Activated T-cell treated with anti-CD3 and anti-CD28 coated beads, Interleukin-2, amount 50 U/mL, for 4 hours (primary cell): ENCODE results near the gene NT5DC1. TPM values are rescaled to one million over a fixed set of nuclear protein-coding genes. Genes with fewer than 3 reads are reported as not detected.

Experiments
- ATAC-seq, 2 donors: fragments of 200-7000 bp; cut with Tn5 transposase; one replicate each; pipeline ENCODE4 v1.10.0; 2021
- DNase-seq: peaks from one replicate; pipeline ENCODE4 v3.0.0-alpha.2; 2020
- H3K27me3 Mint-ChIP-seq: one replicate; pipeline ENCODE4 v1.8.0; 2021; ENCODE audit warnings: low read depth, mixed read lengths
- H3K36me3 Mint-ChIP-seq: one replicate; pipeline ENCODE4 v1.8.0; 2022; ENCODE audit warnings: mixed read lengths; ENCODE audit not compliant: insufficient read depth
- H3K4me1 Mint-ChIP-seq: one replicate; pipeline ENCODE4 v1.8.0; 2021; ENCODE audit warnings: low read depth, mixed read lengths
- H3K4me3 Mint-ChIP-seq: one replicate; pipeline ENCODE4 v1.8.0; 2021; ENCODE audit warnings: mild to moderate bottlenecking, moderate library complexity, mixed read lengths
- H3K9me3 Mint-ChIP-seq: one replicate; pipeline ENCODE4 v1.8.0; 2021; ENCODE audit warnings: mixed read lengths
- total RNA-seq, 3 donors: library from RNA; stranded (reverse); gene quantifications; one replicate each; pipeline ENCODE4 v1.2.1, GENCODE V29; 2021

NT5DC1 gene
- total RNA-seq, 3 donors from 2014 or later = 32.5 to 39.7 (median 33.8) TPM

DNA sequence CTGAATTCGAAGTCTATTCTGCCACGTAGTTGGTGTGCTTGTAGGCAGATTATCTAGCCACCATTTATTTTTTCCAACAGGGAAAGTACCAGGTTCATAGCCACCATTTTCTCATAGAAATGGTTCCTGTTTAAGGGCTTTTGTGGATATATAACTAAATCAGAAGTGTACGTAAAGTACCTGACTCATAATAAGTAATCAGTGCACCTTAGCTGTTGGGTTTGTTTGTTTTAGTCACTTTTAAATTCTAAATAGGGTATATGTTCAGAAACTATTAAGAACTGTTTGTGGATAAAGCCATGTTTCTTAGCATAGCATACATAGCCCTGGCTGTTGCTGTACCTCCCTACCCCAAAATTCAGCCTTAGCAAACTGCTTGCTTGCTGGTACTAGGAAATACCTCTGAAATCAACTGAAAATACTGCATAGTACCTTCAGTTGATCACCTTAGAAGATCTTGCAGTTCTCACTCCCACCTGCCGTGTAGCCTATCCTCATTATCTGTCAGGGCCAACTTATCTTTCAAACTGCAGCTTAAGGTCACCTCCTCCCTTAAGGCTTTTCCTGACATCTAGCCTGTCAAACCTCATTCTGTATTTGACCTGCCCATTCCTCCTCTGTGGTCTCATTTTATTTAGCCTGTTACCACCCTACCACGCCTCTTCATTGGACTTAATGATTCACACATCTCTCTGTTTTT, 69.9 kb downstream of the NT5DC1 start:
- Mint-ChIP-seq H3K9me3 (peaks cover 14% of the 10 kb centered on the region), H3K4me3 (no peak overlapping the region), H3K36me3 (peaks cover 43% of the 10 kb centered on the region), H3K4me1 (no peaks in the 10 kb centered on the region), H3K27me3 (no peaks in the 10 kb centered on the region)
- ATAC-seq (no peak), DNase-seq (no peak)

DNA sequence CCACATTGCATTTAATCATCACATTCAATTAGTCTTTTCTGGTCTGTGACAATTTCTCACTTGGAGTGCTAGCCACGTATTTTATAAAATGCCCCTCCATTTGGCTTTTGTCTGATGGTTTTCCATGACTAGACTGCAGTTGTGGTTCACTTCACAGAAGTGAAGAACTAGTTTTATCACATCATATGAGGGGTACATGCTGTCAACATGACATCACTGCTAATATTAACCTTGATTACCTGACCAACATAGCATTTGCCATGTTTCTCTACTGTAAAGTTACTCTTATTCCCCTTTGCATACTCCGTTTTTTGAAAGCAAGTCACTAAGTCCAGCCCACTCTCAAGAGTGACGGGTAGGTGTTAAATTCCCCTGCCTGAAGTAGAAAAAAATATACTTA, 73.3 kb downstream of the NT5DC1 start:
- Mint-ChIP-seq H3K4me1 (no peaks in the 10 kb centered on the region), H3K36me3 (peaks cover 34% of the 10 kb centered on the region), H3K27me3 (no peaks in the 10 kb centered on the region), H3K9me3 (peaks cover 14% of the 10 kb centered on the region), H3K4me3 (no peak overlapping the region)
- no peak for DNase-seq
- ATAC-seq = no peak

DNA sequence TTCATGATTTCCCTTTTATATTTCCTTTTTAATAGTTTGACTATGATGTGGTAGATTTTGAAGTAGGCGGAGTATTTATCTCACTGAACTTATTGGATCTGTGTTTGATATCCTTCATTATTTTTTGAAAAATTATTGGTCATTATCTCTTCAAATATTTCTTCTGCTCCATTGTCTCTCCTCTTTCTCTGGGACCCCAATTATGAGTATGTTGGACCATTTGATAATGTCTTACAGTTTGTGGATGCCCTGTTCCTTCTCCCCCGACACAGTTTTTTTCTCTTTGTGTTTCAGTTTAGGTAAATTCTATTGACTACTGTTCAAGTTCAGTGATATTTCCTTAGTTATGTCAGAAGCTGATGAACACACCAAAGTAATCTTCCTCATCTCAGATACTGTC, 74.7 kb downstream of the NT5DC1 start:
- Mint-ChIP-seq H3K4me3 (no peak overlapping the region), H3K27me3 (no peaks in the 10 kb centered on the region), H3K4me1 (no peaks in the 10 kb centered on the region), H3K9me3 (peaks cover 10% of the 10 kb centered on the region), H3K36me3 (peaks cover 25% of the 10 kb centered on the region)
- no peak for ATAC-seq
- DNase-seq = no peak

DNA sequence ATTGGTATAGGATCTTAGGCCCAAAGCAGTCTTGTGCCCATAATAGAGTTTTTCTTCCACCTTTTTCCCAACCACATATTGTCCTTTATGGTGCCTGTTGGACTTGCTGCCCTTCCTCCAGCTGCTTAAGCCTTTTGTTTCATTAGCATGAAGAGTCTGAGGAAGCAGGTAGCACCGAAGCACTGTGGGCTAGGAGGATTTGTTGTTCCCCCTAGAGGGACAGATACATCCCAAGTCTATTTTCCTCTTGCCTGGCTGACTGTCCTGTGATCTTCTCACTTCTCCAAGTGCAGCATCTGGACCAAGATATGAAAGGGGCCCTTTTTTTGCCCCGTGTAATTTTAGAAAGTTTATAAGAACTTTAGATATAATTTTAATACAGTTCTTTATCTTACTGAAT, 75.9 kb downstream of the NT5DC1 start:
- no peak for ATAC-seq
- no peak for DNase-seq
- Mint-ChIP-seq H3K4me3 (no peak overlapping the region), H3K36me3 (peaks cover 25% of the 10 kb centered on the region), H3K9me3 (peaks cover 10% of the 10 kb centered on the region), H3K27me3 (no peaks in the 10 kb centered on the region), H3K4me1 (no peaks in the 10 kb centered on the region)

DNA sequence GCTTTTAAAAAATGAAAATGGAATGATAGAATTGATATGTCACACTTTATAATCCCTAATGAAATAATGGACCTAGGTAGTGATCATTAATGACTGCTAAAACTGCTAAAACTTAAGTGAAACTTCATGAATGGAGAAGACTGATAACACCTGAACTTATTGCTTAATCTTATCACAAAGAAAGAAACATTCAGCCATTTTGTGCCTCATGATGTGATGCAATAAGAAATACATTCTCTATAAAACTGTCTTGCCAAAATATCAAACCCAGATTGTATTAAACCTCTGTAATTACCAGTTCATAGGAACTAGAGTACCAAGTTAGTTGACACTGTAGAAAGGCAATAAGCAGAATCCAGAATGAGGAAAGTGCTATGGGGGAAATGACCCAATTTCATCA, 79.7 kb downstream of the NT5DC1 start:
- H3K4me1 Mint-ChIP-seq = peaks cover 6% of the 10 kb centered on the region
- H3K27me3 Mint-ChIP-seq = no peaks in the 10 kb centered on the region
- peaks cover 24% of the 10 kb centered on the region for H3K36me3 Mint-ChIP-seq
- ATAC-seq (no peak), DNase-seq (no peak)
- peaks cover 10% of the 10 kb centered on the region for H3K9me3 Mint-ChIP-seq
- H3K4me3 Mint-ChIP-seq = no peak overlapping the region

DNA sequence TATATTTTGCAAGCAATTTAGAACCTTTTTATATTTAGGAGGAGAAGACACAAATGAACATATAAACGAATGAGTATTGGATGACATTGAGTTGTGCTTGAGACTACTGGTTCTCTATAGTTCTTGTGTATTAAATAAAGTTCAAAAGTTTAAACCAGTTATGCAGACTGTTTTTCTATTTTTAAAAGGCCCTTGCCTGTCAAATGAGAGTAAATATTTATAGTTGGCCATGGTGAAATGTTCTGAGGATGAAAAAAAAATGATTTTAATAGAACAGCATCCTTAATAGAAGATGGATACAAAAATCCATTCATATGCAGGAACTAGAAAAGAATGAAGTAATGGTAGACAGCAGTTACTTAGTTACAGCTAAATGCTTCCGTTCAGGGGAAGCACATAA, 88.8 kb downstream of the NT5DC1 start:
- H3K4me3 Mint-ChIP-seq = no peak overlapping the region
- ATAC-seq = no peak

DNA sequence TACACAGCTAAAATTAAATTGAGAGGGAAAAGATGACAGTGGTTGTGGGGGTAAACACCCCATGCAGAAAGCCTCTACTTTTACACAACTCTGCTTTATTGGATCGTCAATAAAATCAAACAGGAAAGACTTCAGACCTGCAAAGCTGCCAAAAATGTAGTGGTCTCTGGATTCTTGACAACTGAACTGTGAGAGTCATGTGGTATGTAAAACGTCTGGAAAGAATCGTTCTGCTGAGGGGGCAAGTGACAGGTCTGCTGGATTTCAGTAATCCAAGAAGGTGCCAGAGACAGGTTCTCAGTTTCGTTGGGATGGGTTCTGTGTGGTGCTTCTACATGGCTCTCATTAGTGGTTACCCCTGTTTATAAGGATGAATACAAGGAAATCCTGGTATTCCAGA, 89.9 kb downstream of the NT5DC1 start:
- Mint-ChIP-seq H3K36me3 (peaks cover 24% of the 10 kb centered on the region), H3K27me3 (no peaks in the 10 kb centered on the region), H3K9me3 (no peaks in the 10 kb centered on the region), H3K4me1 (peaks cover 3% of the 10 kb centered on the region), H3K4me3 (no peak overlapping the region)
- ATAC-seq (no peak), DNase-seq (no peak)

More for the DNA sequence above, 88.8 kb downstream of the NT5DC1 start:
- Mint-ChIP-seq H3K9me3 (no peaks in the 10 kb centered on the region), H3K36me3 (peaks cover 28% of the 10 kb centered on the region), H3K27me3 (no peaks in the 10 kb centered on the region), H3K4me1 (peaks cover 5% of the 10 kb centered on the region)
- no peak for DNase-seq

DNA sequence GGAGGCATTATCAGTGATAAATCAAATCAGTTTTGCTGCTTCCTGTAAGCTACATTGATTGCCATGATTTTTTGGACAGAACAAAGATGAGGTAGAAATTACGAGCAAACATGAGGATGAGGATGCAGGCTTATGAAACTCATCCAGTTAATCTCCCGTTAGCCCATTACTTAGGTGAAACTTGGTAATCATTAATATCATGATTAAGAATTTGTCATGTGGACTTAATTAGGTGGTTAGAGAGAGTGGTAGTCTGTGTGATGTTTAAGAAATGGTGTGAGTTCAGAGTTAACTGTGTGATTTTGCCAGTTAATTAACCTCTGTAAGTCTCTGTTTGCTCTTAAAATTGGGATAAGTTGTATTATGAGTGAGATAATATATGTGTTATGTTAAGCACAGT, 91.2 kb downstream of the NT5DC1 start:
- Mint-ChIP-seq H3K4me3 (no peak overlapping the region), H3K4me1 (no peaks in the 10 kb centered on the region), H3K9me3 (no peaks in the 10 kb centered on the region), H3K27me3 (no peaks in the 10 kb centered on the region), H3K36me3 (peaks cover 22% of the 10 kb centered on the region)
- ATAC-seq (no peak), DNase-seq (no peak)

DNA sequence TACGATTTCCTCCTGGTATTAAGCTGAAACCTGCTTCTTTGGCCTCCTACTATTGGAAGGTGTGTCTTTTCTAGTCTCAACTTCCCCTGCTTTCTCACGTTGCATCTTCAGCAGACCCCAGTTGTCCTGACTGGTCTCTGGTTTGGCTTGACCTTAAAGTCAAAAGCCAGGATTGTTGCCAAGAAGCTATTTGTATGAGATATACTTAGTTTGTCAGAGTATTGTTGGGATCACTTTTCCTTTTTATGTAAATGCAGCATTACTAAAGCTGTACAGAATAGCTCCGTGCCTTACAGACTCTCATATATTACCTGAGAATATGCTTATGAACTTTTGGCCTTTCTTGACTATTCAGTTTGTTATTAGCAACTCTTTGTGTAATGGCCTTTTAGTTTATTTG, 92.1 kb downstream of the NT5DC1 start:
- Mint-ChIP-seq H3K4me1 (no peaks in the 10 kb centered on the region), H3K4me3 (no peak overlapping the region), H3K9me3 (no peaks in the 10 kb centered on the region), H3K27me3 (no peaks in the 10 kb centered on the region), H3K36me3 (peaks cover 18% of the 10 kb centered on the region)
- no peak for ATAC-seq
- no peak for DNase-seq

DNA sequence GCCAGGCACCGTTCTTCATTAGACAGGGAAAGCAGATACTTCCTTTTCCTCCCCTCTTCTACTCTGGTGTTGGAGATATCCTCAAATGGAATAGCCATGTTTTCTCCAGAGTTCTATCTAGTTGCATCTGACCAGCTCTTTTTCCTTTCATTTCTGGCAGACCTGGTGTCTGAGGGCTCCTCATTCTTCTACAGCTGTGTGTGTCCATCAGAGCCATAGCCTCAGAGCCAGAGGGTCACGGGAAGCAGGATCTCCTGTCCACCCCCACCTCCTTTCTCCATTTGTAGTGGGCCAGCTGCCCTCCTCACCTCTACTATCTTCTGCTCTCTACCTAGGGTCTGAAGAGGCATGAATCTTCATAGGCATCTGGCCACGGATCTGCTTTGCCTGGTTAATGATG, 96.2 kb downstream of the NT5DC1 start:
- Mint-ChIP-seq H3K36me3 (peaks cover 19% of the 10 kb centered on the region), H3K4me1 (no peaks in the 10 kb centered on the region), H3K4me3 (no peak overlapping the region), H3K9me3 (no peaks in the 10 kb centered on the region), H3K27me3 (no peaks in the 10 kb centered on the region)
- no peak for ATAC-seq
- DNase-seq = no peak

DNA sequence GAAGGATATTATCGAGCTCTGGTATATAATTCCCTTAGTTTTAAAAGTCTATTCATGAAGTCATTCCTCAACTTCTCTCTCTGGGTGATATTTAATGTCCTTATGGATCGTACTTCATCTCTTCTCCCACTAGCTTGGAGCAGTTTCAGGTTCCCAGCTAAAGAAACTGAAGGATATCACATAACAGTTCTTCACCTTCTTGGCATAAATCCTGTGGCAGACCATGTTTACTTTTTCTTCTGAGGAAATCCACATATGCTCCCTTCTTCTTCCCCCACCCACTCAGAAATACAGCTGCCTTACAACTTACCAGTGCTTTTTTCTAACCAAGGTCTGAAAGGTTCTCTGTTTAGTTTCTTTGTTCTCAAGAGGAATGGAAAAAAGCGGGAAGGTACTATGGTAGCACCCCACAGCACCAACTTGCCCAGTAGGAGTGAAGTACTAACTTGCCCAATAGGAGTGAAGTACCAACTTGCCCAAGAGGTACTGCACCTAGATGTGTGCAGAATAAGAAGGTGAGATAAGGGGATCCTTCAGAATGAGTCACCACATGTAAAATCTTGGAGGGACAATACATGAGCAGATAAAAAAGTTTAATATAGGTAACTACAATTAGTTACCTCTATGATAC, 100.1 kb downstream of the NT5DC1 start:
- H3K27me3 Mint-ChIP-seq = no peaks in the 10 kb centered on the region
- peaks cover 15% of the 10 kb centered on the region for H3K36me3 Mint-ChIP-seq
- ATAC-seq = no peak
- H3K4me1 Mint-ChIP-seq = no peaks in the 10 kb centered on the region
- no peaks in the 10 kb centered on the region for H3K9me3 Mint-ChIP-seq
- no peak overlapping the region for H3K4me3 Mint-ChIP-seq
- DNase-seq = no peak

DNA sequence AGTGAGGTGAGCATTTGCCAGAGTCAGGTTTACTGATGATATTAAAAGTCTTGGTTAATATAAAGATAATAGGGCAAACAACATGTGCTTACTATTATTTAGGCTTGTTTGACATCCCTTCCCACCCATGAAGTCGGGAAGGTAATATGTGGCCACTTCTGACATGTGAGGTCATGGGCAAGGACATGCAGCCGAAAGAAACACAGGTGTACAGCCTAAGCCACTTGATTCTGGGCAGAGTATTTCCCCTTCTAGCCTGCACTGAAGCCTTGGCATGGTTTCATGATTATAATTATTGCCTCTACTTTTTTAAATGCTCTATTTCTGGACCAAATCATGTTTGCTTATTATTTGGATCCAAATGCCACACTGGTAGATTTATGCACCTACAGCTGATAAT, 100.9 kb downstream of the NT5DC1 start:
- Mint-ChIP-seq H3K36me3 (peaks cover 15% of the 10 kb centered on the region), H3K4me1 (no peaks in the 10 kb centered on the region), H3K4me3 (no peak overlapping the region), H3K27me3 (no peaks in the 10 kb centered on the region), H3K9me3 (no peaks in the 10 kb centered on the region)
- DNase-seq (no peak), ATAC-seq (no peak)

DNA sequence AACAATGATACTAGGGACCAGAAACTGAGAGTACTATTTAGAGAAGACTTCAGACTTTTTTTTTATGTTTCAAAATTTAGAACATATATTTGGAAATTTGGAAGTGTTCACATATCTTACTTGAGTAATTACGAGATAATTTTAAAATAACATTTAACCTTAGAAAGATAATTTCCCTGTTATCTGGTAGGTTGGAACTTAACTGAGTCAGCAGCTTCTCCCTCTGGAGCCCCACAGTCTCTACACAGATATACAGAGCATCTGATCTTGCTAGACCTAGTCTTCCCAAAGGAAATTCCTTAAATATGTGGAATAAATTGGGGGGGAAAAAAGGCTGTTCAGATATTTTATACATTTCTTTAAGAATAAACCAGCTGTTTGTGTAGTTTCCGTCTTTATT, 104.6 kb downstream of the NT5DC1 start:
- H3K4me1 Mint-ChIP-seq = no peaks in the 10 kb centered on the region
- H3K9me3 Mint-ChIP-seq = no peaks in the 10 kb centered on the region
- DNase-seq (no peak), ATAC-seq (no peak)
- H3K4me3 Mint-ChIP-seq = no peak overlapping the region
- H3K27me3 Mint-ChIP-seq = no peaks in the 10 kb centered on the region
- no peaks in the 10 kb centered on the region for H3K36me3 Mint-ChIP-seq

DNA sequence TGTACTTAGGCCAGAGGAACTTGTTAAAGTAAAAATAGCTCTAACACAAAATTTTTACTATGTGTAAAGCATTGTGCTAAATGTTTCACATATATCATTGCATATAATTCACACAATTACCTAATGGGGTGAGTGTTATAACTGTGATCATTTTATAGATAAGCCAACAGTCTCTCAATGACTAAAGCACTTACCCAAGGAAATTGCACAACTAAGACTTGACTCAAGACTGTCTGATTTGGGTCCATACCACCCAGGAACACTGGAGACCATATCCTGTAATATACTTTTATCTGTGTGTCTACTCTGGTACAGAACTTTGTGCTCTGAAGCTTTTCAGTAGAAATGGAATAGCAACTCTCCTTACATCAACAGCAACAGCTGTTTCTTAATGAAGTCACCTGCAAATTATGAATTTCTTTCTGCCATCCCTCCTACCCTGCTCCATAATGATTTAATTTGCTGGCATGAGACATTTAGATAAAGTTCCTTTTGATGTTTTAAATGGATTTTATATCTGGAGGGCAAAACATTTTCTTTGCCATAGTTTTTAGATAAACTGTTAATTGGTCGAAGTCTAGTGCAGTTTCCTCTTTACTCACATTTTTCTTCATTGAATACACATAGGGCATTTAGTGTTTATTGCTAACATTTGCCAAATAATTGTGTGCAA, 105.7 kb downstream of the NT5DC1 start:
- Mint-ChIP-seq H3K27me3 (no peaks in the 10 kb centered on the region), H3K4me1 (no peaks in the 10 kb centered on the region), H3K4me3 (no peak overlapping the region), H3K36me3 (no peaks in the 10 kb centered on the region), H3K9me3 (no peaks in the 10 kb centered on the region)
- DNase-seq (no peak), ATAC-seq (no peak)
